ENCODE data around the gene AEBP2. TPM values are rescaled to one million over a fixed set of nuclear protein-coding genes. Genes with fewer than 3 reads are reported as not detected.

Gene AEBP2
- total RNA-seq, 6 experiments from 2014 or later: 9.7 to 18.2 (median 13.4) TPM

DNA sequence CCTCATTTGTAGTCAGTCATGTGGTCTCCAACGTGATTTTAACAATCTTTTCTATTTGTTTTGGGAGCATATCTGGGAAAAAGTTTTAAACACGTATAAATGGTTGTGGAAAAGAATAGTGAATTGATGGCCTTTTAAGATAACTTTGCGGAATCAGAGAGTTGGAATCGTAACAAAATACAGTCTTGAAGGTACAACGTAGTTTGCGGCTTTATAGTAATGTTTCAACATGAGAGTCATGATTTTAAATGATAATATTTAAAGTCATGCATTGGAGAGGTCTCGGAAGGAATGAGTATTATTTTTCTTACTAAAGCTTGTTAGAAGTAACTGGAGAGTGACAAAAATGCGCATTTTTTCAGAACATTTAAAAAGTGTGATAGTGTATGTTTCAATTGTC lies 1.6 kb downstream of the AEBP2 start:
- peaks cover 0 to 11% (median 0%) of the 10 kb centered on the region in 4 donors for H3K4me1 ChIP-seq
- no peaks in the 10 kb centered on the region for H3K9me3 ChIP-seq
- no peaks in the 10 kb centered on the region for H3K27me3 ChIP-seq
- TF ChIP-seq, protein P1, sequence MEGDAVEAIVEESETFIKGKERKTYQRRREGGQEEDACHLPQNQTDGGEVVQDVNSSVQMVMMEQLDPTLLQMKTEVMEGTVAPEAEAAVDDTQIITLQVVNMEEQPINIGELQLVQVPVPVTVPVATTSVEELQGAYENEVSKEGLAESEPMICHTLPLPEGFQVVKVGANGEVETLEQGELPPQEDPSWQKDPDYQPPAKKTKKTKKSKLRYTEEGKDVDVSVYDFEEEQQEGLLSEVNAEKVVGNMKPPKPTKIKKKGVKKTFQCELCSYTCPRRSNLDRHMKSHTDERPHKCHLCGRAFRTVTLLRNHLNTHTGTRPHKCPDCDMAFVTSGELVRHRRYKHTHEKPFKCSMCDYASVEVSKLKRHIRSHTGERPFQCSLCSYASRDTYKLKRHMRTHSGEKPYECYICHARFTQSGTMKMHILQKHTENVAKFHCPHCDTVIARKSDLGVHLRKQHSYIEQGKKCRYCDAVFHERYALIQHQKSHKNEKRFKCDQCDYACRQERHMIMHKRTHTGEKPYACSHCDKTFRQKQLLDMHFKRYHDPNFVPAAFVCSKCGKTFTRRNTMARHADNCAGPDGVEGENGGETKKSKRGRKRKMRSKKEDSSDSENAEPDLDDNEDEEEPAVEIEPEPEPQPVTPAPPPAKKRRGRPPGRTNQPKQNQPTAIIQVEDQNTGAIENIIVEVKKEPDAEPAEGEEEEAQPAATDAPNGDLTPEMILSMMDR (IDR thresholded peaks at IDR 0.05): no peak
- TF ChIP-seq POLR2A (IDR thresholded peaks at IDR 0.05): no peak
- peak overlapping the region; percentile 80 to 89 (median 85) for H3K4me3 ChIP-seq
- H3K27ac ChIP-seq: peak overlapping the region in 1 of 3 donors; percentile 81
- 2% methylated on average over 8 of the region's 8 CpGs for WGBS (ENCODE audit: insufficient coverage, low coverage, low lambda C conversion rate, missing lambda C conversion rate)
- DNase-seq (no peak), ATAC-seq (no peak)
- intact Hi-C loops (cut with DNase I): no loop called here
- peaks cover 0 to 3% (median 0%) of the 10 kb centered on the region in 4 donors for H3K36me3 ChIP-seq

GRCh38 chr12:19443585-19443984 lies 4.3 kb downstream of the AEBP2 start:
- ATAC-seq (no peak), DNase-seq (no peak)
- H3K4me3 ChIP-seq: no peak overlapping the region
- intact Hi-C loops (cut with DNase I): no loop called here
- no peak overlapping the region for H3K27ac ChIP-seq
- H3K9me3 ChIP-seq: no peaks in the 10 kb centered on the region
- H3K36me3 ChIP-seq: peaks cover 0 to 3% (median 0%) of the 10 kb centered on the region in 4 donors
- H3K4me1 ChIP-seq: peaks cover 0 to 11% (median 0%) of the 10 kb centered on the region in 4 donors
- 87% methylated on average over 4 of the region's 4 CpGs for WGBS (ENCODE audit: insufficient coverage, low coverage, low lambda C conversion rate, missing lambda C conversion rate)
- no peak for TF ChIP-seq POLR2A (IDR thresholded peaks at IDR 0.05)
- TF ChIP-seq, protein P1 (IDR thresholded peaks at IDR 0.05): no peak
- H3K27me3 ChIP-seq: no peaks in the 10 kb centered on the region

DNA sequence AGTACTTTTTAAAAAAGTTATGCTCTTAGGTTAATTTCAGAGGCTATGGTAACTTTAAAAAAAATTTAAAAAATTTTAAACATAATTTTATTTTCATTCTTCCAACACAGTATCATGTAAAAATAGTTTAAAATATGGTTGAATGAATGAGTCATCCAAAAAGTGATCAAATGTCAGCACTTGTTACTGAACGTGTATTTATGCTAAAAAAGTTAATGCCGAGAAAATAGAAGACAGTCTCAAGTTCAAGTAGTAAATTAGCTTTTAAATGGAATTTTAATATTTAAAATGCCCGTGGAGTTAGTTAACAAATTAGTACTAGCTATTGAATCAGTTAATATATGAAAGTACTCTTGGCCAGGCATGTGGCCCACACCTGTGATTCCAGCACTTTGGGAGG lies 4.8 kb downstream of the AEBP2 start:
- intact Hi-C loops (cut with DNase I): no loop called here
- H3K9me3 ChIP-seq: no peaks in the 10 kb centered on the region
- ATAC-seq: no peak
- no peak for TF ChIP-seq POLR2A (IDR thresholded peaks at IDR 0.05)
- TF ChIP-seq, protein P1 (IDR thresholded peaks at IDR 0.05): no peak
- no peaks in the 10 kb centered on the region for H3K27me3 ChIP-seq
- H3K4me1 ChIP-seq: peaks cover 0 to 11% (median 0%) of the 10 kb centered on the region in 4 donors
- no peak for DNase-seq
- peaks cover 0 to 3% (median 0%) of the 10 kb centered on the region in 4 donors for H3K36me3 ChIP-seq
- H3K27ac ChIP-seq: no peak overlapping the region
- 74% methylated on average over 3 of the region's 3 CpGs for WGBS (ENCODE audit: insufficient coverage, low coverage, low lambda C conversion rate, missing lambda C conversion rate)
- H3K4me3 ChIP-seq: no peak overlapping the region

DNA sequence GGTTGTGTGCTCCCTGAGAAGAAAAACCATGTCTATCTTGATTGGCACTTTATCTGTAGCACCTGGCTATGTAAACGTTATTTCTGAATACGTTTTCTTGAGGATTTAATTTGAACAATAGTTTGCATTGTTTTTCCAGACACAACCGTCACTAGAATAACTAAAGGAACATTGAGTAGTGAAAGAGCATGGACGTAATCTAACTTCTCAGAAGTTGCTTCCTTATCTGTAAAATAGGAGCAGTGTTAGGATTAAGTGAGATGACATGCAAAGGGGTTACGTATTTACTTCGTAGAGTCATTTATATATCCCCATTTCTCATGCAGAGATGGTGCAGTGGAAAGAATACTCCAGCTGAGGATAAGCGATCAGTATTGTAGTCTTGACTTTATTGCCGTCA lies 8.1 kb downstream of the AEBP2 start:
- no peaks in the 10 kb centered on the region for H3K9me3 ChIP-seq
- H3K27me3 ChIP-seq: no peaks in the 10 kb centered on the region
- no peaks in the 10 kb centered on the region for H3K4me1 ChIP-seq
- TF ChIP-seq, protein P1 (IDR thresholded peaks at IDR 0.05): no peak
- TF ChIP-seq POLR2A (IDR thresholded peaks at IDR 0.05): no peak
- no peak overlapping the region for H3K4me3 ChIP-seq
- intact Hi-C loops (cut with DNase I): no loop called here
- no peak overlapping the region for H3K27ac ChIP-seq
- H3K36me3 ChIP-seq: peaks cover 0 to 3% (median 0%) of the 10 kb centered on the region in 4 donors
- 85% methylated on average over 8 of the region's 8 CpGs for WGBS (ENCODE audit: insufficient coverage, low coverage, low lambda C conversion rate, missing lambda C conversion rate)
- no peak for DNase-seq
- ATAC-seq: no peak

- TF ChIP-seq, protein P1 (IDR thresholded peaks at IDR 0.05): no peak
- TF ChIP-seq POLR2A (IDR thresholded peaks at IDR 0.05): no peak
- Histone ChIP-seq H3K36me3 (no peaks in the 10 kb centered on the region), H3K4me1 (no peaks in the 10 kb centered on the region), H3K9me3 (no peaks in the 10 kb centered on the region), H3K27ac (no peak overlapping the region), H3K4me3 (no peak overlapping the region), H3K27me3 (no peaks in the 10 kb centered on the region)
- intact Hi-C loops (cut with DNase I): no loop called here
- no peak for ATAC-seq
- no peak for DNase-seq
- 88% methylated on average over 4 of the region's 4 CpGs for WGBS (ENCODE audit: insufficient coverage, low coverage, low lambda C conversion rate, missing lambda C conversion rate)
Measured at GRCh38 chr12:19449814-19450213, 10.5 kb downstream of the AEBP2 start.
